ENCODE measurements around the gene PHF2. TPM values are rescaled to one million over a fixed set of nuclear protein-coding genes. Genes with fewer than 3 reads are reported as not detected.

Gene PHF2
- total RNA-seq, 2 donors from 2014 or later: 23.3 to 27.6 TPM

DNA sequence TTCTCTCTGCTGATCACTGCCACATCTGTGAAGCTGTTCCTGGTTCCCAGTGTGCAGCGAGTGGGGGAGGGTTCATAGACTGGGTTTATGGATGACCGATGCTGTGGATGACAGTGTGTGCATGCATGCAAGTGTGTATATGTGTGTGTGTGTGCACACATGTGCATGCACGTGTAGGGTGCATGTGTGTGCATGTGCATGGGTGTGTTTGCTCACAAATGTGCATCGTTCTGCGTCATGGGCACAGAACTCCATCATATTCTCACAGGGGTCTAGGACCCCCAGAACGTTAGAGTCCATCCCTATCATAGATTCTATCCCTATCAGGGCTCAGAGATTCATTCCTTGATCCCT is 134.0 kb downstream of the PHF2 start:
- H3K27ac Mint-ChIP-seq: no peak overlapping the region
- H3K4me1 Mint-ChIP-seq (ENCODE audit: low read depth): no peaks in the 10 kb centered on the region
- ATAC-seq (replicated peaks in 1 of 2) (no peak), DNase-seq (no peak)
- peaks cover 6 to 11% of the 10 kb centered on the region in 2 donors for H3K9me3 Mint-ChIP-seq
- peaks cover 0 to 3% of the 10 kb centered on the region in 2 donors for H3K36me3 Mint-ChIP-seq (ENCODE audit: insufficient read depth in 2 of 2)
- peaks cover 7% of the 10 kb centered on the region for H3K27me3 Mint-ChIP-seq (ENCODE audit: low read depth)
- H3K4me3 Mint-ChIP-seq: no peak overlapping the region

DNA sequence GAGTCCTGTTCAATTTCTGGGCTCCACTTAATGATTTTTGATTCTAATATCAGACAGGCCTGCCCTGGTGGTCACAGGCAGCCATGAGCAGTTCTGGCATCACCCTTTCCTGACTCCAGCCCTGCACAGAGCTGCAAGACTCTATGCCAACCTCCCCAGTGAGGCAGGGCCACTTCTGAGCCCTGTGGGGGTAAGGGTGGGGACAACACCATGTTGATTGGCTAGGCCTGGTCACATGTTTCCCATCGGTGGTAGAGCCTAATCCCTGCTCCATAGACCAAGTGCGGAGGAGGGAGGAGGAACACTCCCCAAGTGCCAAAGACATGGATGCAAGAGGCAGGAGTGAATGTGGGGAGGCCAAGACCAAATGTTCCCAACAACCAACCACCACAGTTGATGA is 134.6 kb downstream of the PHF2 start:
- H3K4me3 Mint-ChIP-seq: no peak overlapping the region
- no peak overlapping the region for H3K27ac Mint-ChIP-seq
- ATAC-seq (replicated peaks in 1 of 2) (no peak), DNase-seq (no peak)
- H3K9me3 Mint-ChIP-seq: peaks cover 6 to 11% of the 10 kb centered on the region in 2 donors
- H3K4me1 Mint-ChIP-seq (ENCODE audit: low read depth): no peaks in the 10 kb centered on the region
- peaks cover 7% of the 10 kb centered on the region for H3K27me3 Mint-ChIP-seq (ENCODE audit: low read depth)
- peaks cover 0 to 3% of the 10 kb centered on the region in 2 donors for H3K36me3 Mint-ChIP-seq (ENCODE audit: insufficient read depth in 2 of 2)

DNA sequence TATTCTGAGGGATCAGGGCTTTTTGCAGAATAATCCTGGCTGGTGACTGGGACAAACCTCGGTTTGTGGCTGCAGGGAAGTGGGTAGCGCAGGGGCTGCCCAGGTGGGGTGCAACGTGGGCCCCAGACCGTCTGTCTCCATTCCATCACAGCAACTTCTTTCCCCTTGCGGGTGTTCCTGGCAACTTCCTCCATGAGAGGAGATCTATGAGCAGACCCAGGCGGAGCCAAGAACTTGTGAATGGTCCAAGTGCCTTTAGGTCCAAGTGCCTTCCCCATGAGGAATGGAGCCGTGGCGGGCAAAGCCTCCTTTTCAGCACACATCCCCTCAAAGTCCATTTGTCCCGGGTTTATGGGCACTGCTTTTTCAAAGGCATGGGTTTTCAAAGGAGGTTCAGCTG is 136.5 kb downstream of the PHF2 start:
- no peaks in the 10 kb centered on the region for H3K4me1 Mint-ChIP-seq (ENCODE audit: low read depth)
- peaks cover 7% of the 10 kb centered on the region for H3K27me3 Mint-ChIP-seq (ENCODE audit: low read depth)
- ATAC-seq (replicated peaks in 1 of 2): no peak
- peaks cover 2 to 4% of the 10 kb centered on the region in 2 donors for H3K36me3 Mint-ChIP-seq (ENCODE audit: insufficient read depth in 2 of 2)
- H3K9me3 Mint-ChIP-seq: peaks cover 9 to 10% of the 10 kb centered on the region in 2 donors
- no peak overlapping the region for H3K4me3 Mint-ChIP-seq
- no peak overlapping the region for H3K27ac Mint-ChIP-seq
- no peak for DNase-seq

DNA sequence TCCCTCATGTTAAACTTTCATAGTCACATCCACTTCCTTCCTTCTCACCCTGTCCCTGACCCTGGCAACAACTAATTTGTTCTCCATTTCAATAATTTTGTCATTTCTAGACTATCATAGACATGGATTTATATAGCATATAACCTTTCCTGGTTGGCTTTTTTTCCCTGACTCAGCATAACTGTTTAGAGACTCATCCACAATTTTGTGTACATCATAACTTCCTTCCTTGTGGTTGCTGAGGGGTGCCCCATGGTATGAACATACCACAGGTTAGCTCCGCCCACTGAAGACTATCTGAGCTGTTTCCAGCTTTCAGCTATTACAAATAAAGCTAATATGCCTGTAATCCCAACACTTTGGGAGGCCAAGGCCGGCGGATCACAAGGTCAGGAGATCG is 137.3 kb downstream of the PHF2 start:
- peaks cover 9 to 10% of the 10 kb centered on the region in 2 donors for H3K9me3 Mint-ChIP-seq
- no peak overlapping the region for H3K27ac Mint-ChIP-seq
- H3K4me1 Mint-ChIP-seq (ENCODE audit: low read depth): no peaks in the 10 kb centered on the region
- H3K27me3 Mint-ChIP-seq (ENCODE audit: low read depth): peaks cover 7% of the 10 kb centered on the region
- DNase-seq (no peak), ATAC-seq (replicated peaks in 1 of 2) (no peak)
- peaks cover 2 to 4% of the 10 kb centered on the region in 2 donors for H3K36me3 Mint-ChIP-seq (ENCODE audit: insufficient read depth in 2 of 2)
- no peak overlapping the region for H3K4me3 Mint-ChIP-seq

DNA sequence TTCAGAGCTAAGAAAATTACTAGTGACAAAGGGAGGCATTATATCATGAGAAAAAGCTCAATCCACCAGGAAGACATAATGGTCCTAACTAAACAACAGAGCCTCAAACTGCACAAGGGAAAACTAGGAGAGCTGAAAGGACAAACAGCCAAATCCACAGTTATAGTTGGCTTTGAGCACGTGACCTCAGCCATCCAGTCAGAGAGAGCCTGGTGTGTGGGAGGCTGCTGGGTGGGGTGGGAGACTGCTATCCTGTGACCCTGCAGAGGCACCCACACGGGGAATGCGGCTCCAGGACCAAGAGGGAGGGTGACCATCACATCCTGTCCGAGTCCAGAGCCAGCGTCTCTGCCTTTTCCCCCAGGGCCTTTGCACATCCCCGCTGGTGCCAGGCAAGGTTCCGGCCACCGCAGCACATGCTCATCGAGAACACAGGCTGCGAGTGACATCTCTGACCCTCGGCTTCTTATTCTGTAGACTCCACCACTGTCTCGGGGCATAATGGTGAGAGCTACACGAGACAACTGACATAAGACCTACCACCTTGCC is 145.1 kb downstream of the PHF2 start:
- ATAC-seq (replicated peaks in 1 of 2): no peak
- Mint-ChIP-seq H3K4me1 (ENCODE audit: low read depth) (no peaks in the 10 kb centered on the region), H3K36me3 (ENCODE audit: insufficient read depth in 2 of 2) (peaks cover 0 to 2% of the 10 kb centered on the region in 2 donors), H3K9me3 (peaks cover 2 to 7% of the 10 kb centered on the region in 2 donors), H3K4me3 (no peak overlapping the region), H3K27me3 (ENCODE audit: low read depth) (no peaks in the 10 kb centered on the region), H3K27ac (no peak overlapping the region)
- DNase-seq: no peak

DNA sequence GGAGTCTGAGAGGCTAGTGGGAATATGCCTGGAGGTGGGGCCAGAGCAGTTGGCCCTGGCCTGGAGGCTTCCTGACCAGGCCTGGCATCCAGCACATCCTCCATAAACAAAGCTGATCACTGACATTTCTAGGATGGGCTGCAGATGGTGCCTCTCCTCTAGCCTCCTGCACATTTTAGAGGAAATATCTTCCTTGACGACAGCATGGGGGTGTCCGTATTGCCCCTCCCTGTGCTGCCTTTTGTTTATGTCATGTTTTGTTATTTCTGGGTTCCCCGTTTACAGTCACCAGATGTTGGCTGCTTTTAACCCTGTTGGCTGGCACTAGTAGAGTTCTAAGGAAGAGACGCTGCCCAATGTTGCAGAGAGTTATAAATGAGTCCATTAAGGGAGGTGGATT is 148.5 kb downstream of the PHF2 start:
- peaks cover 0 to 1% of the 10 kb centered on the region in 2 donors for H3K36me3 Mint-ChIP-seq (ENCODE audit: insufficient read depth in 2 of 2)
- H3K27me3 Mint-ChIP-seq (ENCODE audit: low read depth): peaks cover 7% of the 10 kb centered on the region
- H3K27ac Mint-ChIP-seq: no peak overlapping the region
- ATAC-seq (replicated peaks in 1 of 2) (no peak), DNase-seq (no peak)
- H3K4me3 Mint-ChIP-seq: no peak overlapping the region
- H3K4me1 Mint-ChIP-seq (ENCODE audit: low read depth): no peaks in the 10 kb centered on the region
- H3K9me3 Mint-ChIP-seq: peaks cover 0 to 4% of the 10 kb centered on the region in 2 donors

DNA sequence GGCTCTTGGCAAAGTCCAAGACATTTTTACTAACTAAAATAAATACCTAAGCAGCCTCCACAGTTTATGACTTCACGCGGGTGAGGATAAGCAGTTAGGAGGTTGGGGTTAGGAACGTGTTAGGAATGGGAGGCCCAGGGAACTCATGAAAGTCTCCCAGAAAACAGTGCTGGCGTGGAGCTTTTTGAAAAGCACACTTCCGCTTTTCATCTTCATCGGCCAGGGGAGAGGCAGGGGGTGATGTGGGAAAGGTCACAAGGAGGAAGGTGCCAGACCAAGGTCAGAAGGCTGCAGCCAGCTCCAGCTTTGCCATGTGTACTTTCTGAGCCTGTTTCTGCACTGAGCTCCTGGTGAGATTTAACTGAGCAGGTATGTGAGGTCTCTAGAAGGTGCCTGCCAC is 149.0 kb downstream of the PHF2 start:
- DNase-seq (no peak), ATAC-seq (replicated peaks in 1 of 2) (no peak)
- Mint-ChIP-seq H3K9me3 (peaks cover 0 to 4% of the 10 kb centered on the region in 2 donors), H3K27me3 (ENCODE audit: low read depth) (peaks cover 7% of the 10 kb centered on the region), H3K27ac (no peak overlapping the region), H3K36me3 (ENCODE audit: insufficient read depth in 2 of 2) (peaks cover 0 to 1% of the 10 kb centered on the region in 2 donors), H3K4me3 (no peak overlapping the region), H3K4me1 (ENCODE audit: low read depth) (no peaks in the 10 kb centered on the region)

DNA sequence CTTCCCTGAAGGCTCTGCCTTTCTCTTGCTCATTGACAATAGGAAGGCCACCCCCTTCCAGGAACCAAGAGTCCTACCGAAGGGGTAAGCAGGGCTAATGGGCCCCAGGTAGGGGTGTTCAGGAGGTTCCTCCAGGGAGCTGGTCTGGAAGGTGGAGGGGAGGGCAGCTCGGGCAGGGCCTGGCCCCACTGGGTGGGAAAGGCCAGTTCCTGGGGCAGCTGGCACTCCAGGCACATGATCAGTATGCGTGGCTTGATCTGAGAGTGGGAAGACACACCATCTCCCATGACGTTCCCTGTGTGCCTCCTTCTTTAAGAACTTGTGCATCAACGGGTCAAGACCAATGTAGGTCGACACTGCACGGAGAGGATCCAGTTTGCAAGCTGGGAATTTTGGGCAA is 149.8 kb downstream of the PHF2 start:
- H3K27ac Mint-ChIP-seq: no peak overlapping the region
- DNase-seq (no peak), ATAC-seq (replicated peaks in 1 of 2) (no peak)
- no peaks in the 10 kb centered on the region for H3K4me1 Mint-ChIP-seq (ENCODE audit: low read depth)
- no peak overlapping the region for H3K4me3 Mint-ChIP-seq
- H3K27me3 Mint-ChIP-seq (ENCODE audit: low read depth): peaks cover 7% of the 10 kb centered on the region
- H3K36me3 Mint-ChIP-seq (ENCODE audit: insufficient read depth in 2 of 2): peaks cover 0 to 3% of the 10 kb centered on the region in 2 donors
- peaks cover 0 to 4% of the 10 kb centered on the region in 2 donors for H3K9me3 Mint-ChIP-seq

Other genes with a start within 250 kb of the PHF2 start
- 100 to 1,000 TPM; 127 to 135 TPM for gene FAM120A, start 124.9 kb upstream of the PHF2 start, total RNA-seq
- 10 to 100 TPM; 34.8 to 36.7 TPM for gene FAM120AOS, start 123.0 kb upstream of the PHF2 start, total RNA-seq